OCI-LY1 (cell line): ENCODE results near the gene DNAJC16.

Experiments used
- CTCF ChIP-seq: fragments of 200-600 bp; sonication (generic), shearing (Covaris generic); IDR thresholded peaks from 2 replicates; pipeline ENCODE4 v1.5.1; 2017; ENCODE audit warnings: mild to moderate bottlenecking, antibody characterized with exemption, low read length, moderate library complexity, mixed read lengths
- EZH2 ChIP-seq: fragments of 200-600 bp; sonication (generic), shearing (Covaris generic); IDR thresholded peaks from 2 replicates; pipeline ENCODE4 v1.8.0; 2017; ENCODE audit warnings: borderline replicate concordance, mixed run types, mild to moderate bottlenecking, antibody characterized with exemption, low read length, moderate library complexity, mixed read lengths

DNA sequence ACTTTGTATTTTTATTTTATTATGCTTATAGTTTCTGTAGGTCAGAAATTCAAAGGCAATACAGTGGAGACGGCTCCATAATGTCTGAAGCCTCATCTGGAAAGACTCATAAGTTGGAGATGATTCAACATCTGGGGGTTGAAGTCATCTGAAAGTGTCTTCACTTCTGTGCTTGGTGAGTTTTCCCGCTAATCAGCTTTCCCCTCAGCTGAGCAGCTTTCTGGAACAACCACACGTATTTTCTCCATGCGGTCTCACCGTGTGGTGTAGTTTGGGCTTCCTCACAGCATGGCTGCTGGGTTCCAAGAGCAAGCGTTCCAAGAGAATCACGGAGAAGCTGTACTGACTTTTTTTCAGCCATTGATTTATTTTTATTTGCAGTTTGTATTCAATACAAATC lies 83.0 kb downstream of the DNAJC16 start:
- no peak for TF ChIP-seq CTCF
- TF ChIP-seq EZH2, result no peak
